HepG2 (cell line): ENCODE measurements around the gene SCN2A. TPM values are rescaled to one million over a fixed set of nuclear protein-coding genes. Genes with fewer than 3 reads are reported as not detected.

Experiments used
- ATAC-seq: fragments of 200-7000 bp; cut with Tn5 transposase; 3 replicates; pipeline ENCODE4 v1.9.1; 2020; ENCODE audit warnings: mild to moderate bottlenecking, moderate library complexity
- BruUV-seq: library from RNA; stranded (reverse); fragments of 400-500 nt; replicated peaks from 2 replicates; lab custom pipeline; 2021; lab: Mats Ljungman, UMichigan
- CTCF ChIA-PET: fragments of 300-600 bp; formaldehyde crosslinking; extraction: SDS; loops from one replicate; lab custom pipeline; 2021; ENCODE audit warnings: low total read pairs, inconsistent platforms, low intra/inter-chr PET ratio; lab: Yijun Ruan, JAX
- POLR2A ChIA-PET: fragments of 350-600 bp; sonication (Branson Sonifier 250); formaldehyde crosslinking; loops from one replicate; lab custom pipeline; 2020; ENCODE audit warnings: antibody characterized with exemption, inconsistent platforms; lab: Yijun Ruan, JAX
- DNase-seq: peaks from one replicate; pipeline ENCODE4 v3.0.0-alpha.2; 2015; ENCODE audit warnings: low spot score
- FAIRE-seq: peaks from 3 replicates; lab custom pipeline; 2011; peaks lifted over from hg19 to GRCh38; lab: Jason Lieb, UNC
- H2AFZ ChIP-seq: one replicate; pipeline ENCODE4 v1.6.1; 2011; ENCODE audit warnings: low read length, inconsistent platforms
- H3K27ac ChIP-seq: fragments of 300-600 bp; 3 replicates; pipeline ENCODE4 v1.8.0; 2011; ENCODE audit warnings: mixed run types, mild to moderate bottlenecking, mixed read lengths, low read length, inconsistent platforms; ENCODE audit not compliant: insufficient read depth; ENCODE audit errors: extremely low read length
- H3K27me3 ChIP-seq, 2 experiments: fragments of 200-600 bp in 1 of 2; 2 replicates in 1 of 2; 3 replicates in 1 of 2; pipeline versions ENCODE4 v1.6.0 to v1.8.0; 2011; ENCODE audit warnings: low read length in 2 of 2, mild to moderate bottlenecking in 2 of 2, moderate library complexity in 2 of 2, inconsistent platforms in 1 of 2; ENCODE audit not compliant: insufficient read depth in 2 of 2, control insufficient read depth in 1 of 2
- H3K36me3 ChIP-seq, 2 experiments: fragments of 200-600 bp in 1 of 2; replicated peaks in 1 of 2; 2 replicates in 1 of 2; 3 replicates in 1 of 2; pipeline versions ENCODE4 v1.5.1 to v1.8.0; 2011; ENCODE audit warnings: low read length in 2 of 2, inconsistent platforms in 1 of 2; ENCODE audit not compliant: insufficient read depth in 2 of 2, control insufficient read depth in 1 of 2
- H3K4me1 ChIP-seq: 2 replicates; pipeline ENCODE4 v1.5.1; 2012; ENCODE audit warnings: low read length, inconsistent platforms; ENCODE audit not compliant: insufficient read depth
- H3K4me2 ChIP-seq: 2 replicates; pipeline ENCODE4 v1.6.0; 2011; ENCODE audit warnings: low read depth, low read length, inconsistent platforms
- H3K4me3 ChIP-seq, 3 experiments: fragments of 200-600 bp in 1 of 3; sonication (generic), shearing (Covaris generic) in 1 of 3; replicated peaks in 1 of 3; 2 replicates each; pipeline ENCODE4 v1.5.1; 2011 to 2016; ENCODE audit warnings: low read length in 3 of 3, inconsistent platforms in 2 of 3, low read depth in 2 of 3, mild to moderate bottlenecking in 2 of 3, control low read depth in 1 of 3, mixed read lengths in 1 of 3; ENCODE audit not compliant: insufficient read depth in 1 of 3
- H3K79me2 ChIP-seq: one replicate; pipeline ENCODE4 v1.6.1; 2011; ENCODE audit warnings: low read length, inconsistent platforms; ENCODE audit not compliant: insufficient read depth
- H3K9ac ChIP-seq: 2 replicates; pipeline ENCODE4 v1.6.0; 2011; ENCODE audit warnings: mild to moderate bottlenecking, low read depth, low read length, inconsistent platforms; ENCODE audit not compliant: insufficient read depth
- H3K9me3 ChIP-seq: 2 replicates; pipeline ENCODE4 v1.5.1; 2012; ENCODE audit warnings: mild to moderate bottlenecking, low read length
- H4K20me1 ChIP-seq: 2 replicates; pipeline ENCODE4 v1.6.0; 2011; ENCODE audit warnings: inconsistent platforms, mild to moderate bottlenecking, low read length, moderate library complexity; ENCODE audit not compliant: insufficient read depth
- GATA4 ChIP-seq: sonication (generic); IDR thresholded peaks from 2 replicates; pipeline ENCODE4 v1.6.1; 2016; ENCODE audit warnings: antibody characterized with exemption, low read depth, borderline replicate concordance
- NFIC ChIP-seq: IDR thresholded peaks from 2 replicates; pipeline ENCODE4 v1.6.1; 2012; ENCODE audit warnings: mild to moderate bottlenecking, low read length, inconsistent platforms
- ZBTB42 ChIP-seq: sonication (generic); formaldehyde crosslinking; IDR thresholded peaks from 2 replicates; pipeline ENCODE4 v1.5.0; 2020; ENCODE audit warnings: mild to moderate bottlenecking, missing genetic modification reagents
- WGBS: methylation state at CpG from one replicate; pipeline ENCODE4 v1.1.6; 2017; ENCODE audit warnings: low lambda C conversion rate; 5-methylcytosine and 5-hydroxymethylcytosine counted together
- in situ Hi-C: cut with HindIII; loops from 2 replicates; pipeline ENCODE4 v1.10.0; 2017; ENCODE audit warnings: low pct_unique_long_range_greater_than_20kb; ENCODE audit not compliant: extremely low pct_ligation_motif_present
- intact Hi-C: fragments of 100-400 bp; cut with micrococcal nuclease; formaldehyde crosslinking; loops from one replicate; pipeline ENCODE4 v1.10.0; 2022; ENCODE audit not compliant: unreplicated experiment
- polyA plus RNA-seq, 8 experiments: library from polyadenylated mRNA; depleted of rRNA in 3 of 8; stranded (reverse) in 7 of 8; unstranded in 1 of 8; fragments of >200 nt; fragmentation: Illumina TruSeq in 4 of 8; extraction: Trizol in 4 of 8; gene quantifications; 2 replicates each; pipeline versions ENCODE4 v1.2.1 to v1.2.3, GENCODE V29; 2011 to 2016; ENCODE audit warnings: low read depth in 4 of 8, missing spikeins in 1 of 8, mixed read lengths in 1 of 8; ENCODE audit not compliant: insufficient read depth in 1 of 8
- total RNA-seq, 5 experiments: library from RNA; depleted of rRNA; stranded (reverse); fragments of >200 nt; fragmentation: Illumina TruSeq; extraction: Trizol; gene quantifications; 2 replicates each; pipeline ENCODE4 v1.2.3, GENCODE V29; 2016; ENCODE audit warnings: low read depth in 1 of 5
- TF ChIP-seq, protein P1 (sequence below), 2 experiments: sonication (generic) in 1 of 2; formaldehyde crosslinking in 1 of 2; IDR thresholded peaks; 2 replicates each; pipeline versions ENCODE4 v1.6.1 to v1.9.0; 2014 to 2022; ENCODE audit warnings: antibody characterized with exemption in 1 of 2, borderline replicate concordance in 1 of 2, inconsistent platforms in 1 of 2, low read depth in 1 of 2, missing genetic modification reagents in 1 of 2
- TF ChIP-seq, protein P2 (sequence below): sonication (generic); formaldehyde crosslinking; IDR thresholded peaks from 2 replicates; pipeline ENCODE4 v1.8.1; 2023; ENCODE audit warnings: missing genetic modification reagents, mild to moderate bottlenecking, borderline replicate concordance

Gene SCN2A
- total and polyA plus RNA-seq, 2 of the 13 experiments (the other 11 are each of a cell fraction or from before 2014, with no cell fraction given) = 0.20 to 0.30 TPM

DNA sequence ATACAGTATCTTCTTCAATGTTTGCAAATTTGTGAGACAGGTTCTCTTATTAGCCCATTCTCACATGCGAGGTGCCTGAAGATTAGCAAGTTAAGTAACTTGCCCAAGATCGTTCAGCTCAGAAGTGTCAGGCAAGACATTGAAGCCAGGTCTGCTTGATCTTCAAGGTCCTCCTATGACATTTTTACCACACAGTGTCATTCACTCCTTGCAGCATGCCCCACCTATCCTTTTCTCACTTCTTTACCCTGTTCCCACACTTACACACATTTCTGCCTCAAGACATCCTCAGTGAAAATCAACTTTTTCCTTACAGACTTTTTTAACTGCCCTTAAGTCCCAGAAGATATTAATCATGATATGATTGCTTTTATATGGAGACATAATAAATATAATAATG, 73.8 kb downstream of the SCN2A start:
- in situ Hi-C loops = no loop called here
- H3K27ac ChIP-seq = no peak overlapping the region

More for the DNA sequence above, 73.8 kb downstream of the SCN2A start:
- POLR2A ChIA-PET = no interaction called here
- Histone ChIP-seq H3K79me2 (no peaks in the 10 kb centered on the region), H3K4me1 (no peaks in the 10 kb centered on the region), H3K9me3 (no peaks in the 10 kb centered on the region), H2AFZ (no peak overlapping the region), H3K4me2 (no peak overlapping the region), H3K36me3 (no peaks in the 10 kb centered on the region), H4K20me1 (no peaks in the 10 kb centered on the region), H3K4me3 (no peak overlapping the region), H3K9ac (no peak overlapping the region), H3K27me3 (0 out of 5 replicates have a peak, but pooled peaks cover 0 to 2% of the 10 kb centered on the region in 2 experiments)
- ATAC-seq (no peak), DNase-seq (no peak), FAIRE-seq (no peak)
- intact Hi-C loops = no loop called here
- 52% methylated on average over 2 of the region's 2 CpGs for WGBS
- no peak for TF ChIP-seq GATA4
- TF ChIP-seq NFIC = no peak
- TF ChIP-seq ZBTB42 = no peak
- TF ChIP-seq, protein P1, sequence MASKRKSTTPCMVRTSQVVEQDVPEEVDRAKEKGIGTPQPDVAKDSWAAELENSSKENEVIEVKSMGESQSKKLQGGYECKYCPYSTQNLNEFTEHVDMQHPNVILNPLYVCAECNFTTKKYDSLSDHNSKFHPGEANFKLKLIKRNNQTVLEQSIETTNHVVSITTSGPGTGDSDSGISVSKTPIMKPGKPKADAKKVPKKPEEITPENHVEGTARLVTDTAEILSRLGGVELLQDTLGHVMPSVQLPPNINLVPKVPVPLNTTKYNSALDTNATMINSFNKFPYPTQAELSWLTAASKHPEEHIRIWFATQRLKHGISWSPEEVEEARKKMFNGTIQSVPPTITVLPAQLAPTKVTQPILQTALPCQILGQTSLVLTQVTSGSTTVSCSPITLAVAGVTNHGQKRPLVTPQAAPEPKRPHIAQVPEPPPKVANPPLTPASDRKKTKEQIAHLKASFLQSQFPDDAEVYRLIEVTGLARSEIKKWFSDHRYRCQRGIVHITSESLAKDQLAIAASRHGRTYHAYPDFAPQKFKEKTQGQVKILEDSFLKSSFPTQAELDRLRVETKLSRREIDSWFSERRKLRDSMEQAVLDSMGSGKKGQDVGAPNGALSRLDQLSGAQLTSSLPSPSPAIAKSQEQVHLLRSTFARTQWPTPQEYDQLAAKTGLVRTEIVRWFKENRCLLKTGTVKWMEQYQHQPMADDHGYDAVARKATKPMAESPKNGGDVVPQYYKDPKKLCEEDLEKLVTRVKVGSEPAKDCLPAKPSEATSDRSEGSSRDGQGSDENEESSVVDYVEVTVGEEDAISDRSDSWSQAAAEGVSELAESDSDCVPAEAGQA (IDR thresholded peaks at IDR 0.05; ENCODE audit: low read depth) = no peak
- TF ChIP-seq, protein P1 (CRISPR knock-in tag; IDR thresholded peaks at IDR 0.05; ENCODE audit: borderline replicate concordance) = no peak
- TF ChIP-seq, protein P2, sequence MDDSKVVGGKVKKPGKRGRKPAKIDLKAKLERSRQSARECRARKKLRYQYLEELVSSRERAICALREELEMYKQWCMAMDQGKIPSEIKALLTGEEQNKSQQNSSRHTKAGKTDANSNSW = no peak
- CTCF ChIA-PET = no interaction called here
- no TSS peak for BruUV-seq
